Activated T-cell treated with anti-CD3 and anti-CD28 coated beads for 48 hours (primary cell): ENCODE measurements around the gene FOXP3.

Experiments
- DNase-seq: peaks from one replicate; pipeline ENCODE4 v3.0.0-alpha.2; 2020; ENCODE audit warnings: low read depth

Gene FOXP3

GRCh38 chrX:49273181-49273727, 8.7 kb upstream of the FOXP3 start:
- peak; percentile 33 for DNase-seq

DNA sequence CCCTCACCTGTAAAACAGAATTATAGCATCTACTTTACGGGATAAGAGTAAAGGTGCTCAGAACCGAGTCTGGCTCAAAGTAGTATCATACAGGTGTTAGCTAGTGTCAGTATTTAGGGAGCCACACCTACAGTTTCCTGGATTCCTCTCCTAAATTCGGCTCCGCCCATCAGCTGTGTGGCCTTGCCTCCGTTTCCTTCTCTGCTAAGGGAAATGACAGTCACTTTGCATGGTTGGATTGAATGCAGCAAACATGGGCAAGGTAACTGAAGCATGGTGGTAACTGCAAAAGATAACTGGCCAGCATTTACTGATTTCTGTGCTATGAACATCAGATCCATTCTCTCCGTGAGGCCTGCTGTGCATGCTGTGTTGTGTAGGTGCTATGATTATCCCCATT, 7.9 kb upstream of the FOXP3 start:
- no peak for DNase-seq

GRCh38 chrX:49271341-49271740, 6.8 kb upstream of the FOXP3 start:
- no peak for DNase-seq

GRCh38 chrX:49270249-49270921, 5.9 kb upstream of the FOXP3 start:
- no peak for DNase-seq

- no peak for DNase-seq
These were observed 5.3 kb upstream of the FOXP3 start, which contains the start of gene PPP1R3F for GRCh38 chrX:49269767-49270248. PPP1R3F (plus strand) TSS chrX:49269793; CDS start chrX:49269870, 77 bp downstream.

DNA sequence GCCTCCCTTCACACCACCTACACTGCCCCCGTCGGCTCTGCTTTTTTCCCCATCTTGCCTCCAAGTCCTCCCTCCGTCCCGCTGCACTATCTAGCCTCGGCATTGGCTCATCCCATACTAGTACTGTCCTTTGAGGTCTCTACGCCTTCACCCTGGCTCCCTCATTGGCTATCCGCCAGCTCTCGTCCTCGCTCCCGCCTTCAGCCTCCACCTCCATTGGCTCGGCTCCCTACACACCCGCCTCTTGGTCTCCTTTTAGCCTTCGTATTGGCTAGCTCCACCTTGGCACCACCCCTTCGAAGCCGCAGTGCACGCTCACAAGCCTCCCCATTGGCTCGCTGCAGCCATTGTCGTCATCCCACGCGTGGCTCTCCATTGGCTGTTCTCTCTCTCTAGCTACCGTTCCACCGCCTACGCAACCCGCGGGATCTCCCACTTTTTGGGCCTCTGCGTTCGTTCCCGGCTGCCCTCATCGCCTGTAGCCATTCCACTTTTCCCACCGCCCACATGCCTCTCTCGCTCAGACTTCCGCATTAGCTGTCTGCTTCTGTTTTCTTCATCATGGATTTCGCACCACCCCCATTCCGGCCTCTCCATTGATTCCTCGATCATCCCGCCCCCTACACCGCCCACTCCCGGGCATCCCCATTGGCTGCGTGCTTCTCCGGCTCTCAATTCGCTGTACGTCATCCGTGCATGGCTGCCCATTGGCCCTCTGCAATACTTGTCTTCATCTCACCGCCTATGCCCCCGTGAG, 4.7 kb upstream of the FOXP3 start:
- peak; percentile 88 for DNase-seq

DNA sequence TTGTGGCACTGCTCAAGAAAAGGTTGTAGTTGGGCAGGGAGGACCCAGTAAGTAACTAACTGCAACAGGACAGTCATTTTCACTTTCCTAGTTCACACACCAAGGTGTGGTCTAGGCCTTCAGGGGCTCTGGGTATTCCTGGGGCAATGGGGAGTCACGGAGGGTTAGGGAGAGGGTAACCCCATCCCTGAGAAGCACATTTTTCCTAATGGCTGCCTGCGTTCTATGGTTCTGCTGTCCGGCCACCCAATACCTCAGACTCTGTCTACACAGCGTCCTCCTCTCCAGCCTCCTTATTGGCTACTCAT, 4.1 kb upstream of the FOXP3 start:
- no peak for DNase-seq

GRCh38 chrX:49266523-49267445, 2.3 kb upstream of the FOXP3 start:
- DNase-seq: no peak

GRCh38 chrX:49263631-49264030, 879 bp downstream of the FOXP3 start:
- no peak for DNase-seq

GRCh38 chrX:49262603-49263002, 1.9 kb downstream of the FOXP3 start:
- DNase-seq: no peak

DNA sequence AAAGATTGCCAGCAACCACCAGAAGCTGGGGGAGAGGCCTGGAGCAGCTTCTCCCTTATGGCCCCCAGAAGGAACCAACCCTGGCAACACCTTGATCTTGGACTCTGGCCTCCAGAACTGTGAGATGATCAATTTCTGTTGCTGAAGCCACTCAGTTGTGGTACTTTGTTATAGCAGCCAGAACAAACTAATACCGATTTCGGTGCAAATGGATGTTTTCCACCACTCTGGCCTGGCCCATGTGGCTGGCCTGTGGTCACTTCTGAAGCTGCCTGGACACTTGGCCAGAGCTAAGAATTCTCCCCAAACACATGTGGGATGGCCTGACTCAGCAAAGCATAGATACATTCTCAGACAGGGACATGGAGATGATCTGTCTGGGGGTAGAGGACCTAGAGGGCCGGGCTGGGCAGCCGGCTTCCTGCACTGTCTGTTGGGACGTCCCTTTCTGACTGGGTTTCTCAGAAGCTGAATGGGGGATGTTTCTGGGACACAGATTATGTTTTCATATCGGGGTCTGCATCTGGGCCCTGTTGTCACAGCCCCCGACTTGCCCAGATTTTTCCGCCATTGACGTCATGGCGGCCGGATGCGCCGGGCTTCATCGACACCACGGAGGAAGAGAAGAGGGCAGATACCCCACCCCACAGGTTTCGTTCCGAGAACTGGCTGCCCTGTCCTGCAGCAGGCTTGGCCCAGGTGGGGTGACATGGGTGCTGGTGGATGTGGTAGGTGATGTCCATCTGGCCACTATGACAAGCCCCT, 4.1 kb downstream of the FOXP3 start:
- no peak for DNase-seq

DNA sequence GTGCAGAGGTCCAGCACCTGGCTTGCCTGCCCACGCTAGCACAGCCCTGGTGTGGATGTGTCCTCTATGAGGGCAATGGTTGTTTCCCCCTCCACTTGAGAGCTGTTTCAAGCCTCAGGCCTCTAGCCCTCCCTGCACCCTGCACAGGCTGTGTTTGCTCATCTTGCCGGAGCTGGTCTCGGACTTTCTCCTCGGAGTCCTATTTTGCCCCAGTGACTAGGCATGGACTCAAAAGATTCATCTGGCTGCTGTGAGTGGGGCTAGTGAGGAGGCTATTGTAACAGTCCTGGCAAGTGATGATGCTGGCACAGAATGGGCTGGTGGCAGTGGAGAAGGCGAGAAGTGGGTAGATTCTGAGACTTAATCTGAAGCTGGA, 5.8 kb downstream of the FOXP3 start:
- DNase-seq: no peak

- DNase-seq: no peak
These were observed 6.4 kb downstream of the FOXP3 start for GRCh38 chrX:49257846-49258748.

DNA sequence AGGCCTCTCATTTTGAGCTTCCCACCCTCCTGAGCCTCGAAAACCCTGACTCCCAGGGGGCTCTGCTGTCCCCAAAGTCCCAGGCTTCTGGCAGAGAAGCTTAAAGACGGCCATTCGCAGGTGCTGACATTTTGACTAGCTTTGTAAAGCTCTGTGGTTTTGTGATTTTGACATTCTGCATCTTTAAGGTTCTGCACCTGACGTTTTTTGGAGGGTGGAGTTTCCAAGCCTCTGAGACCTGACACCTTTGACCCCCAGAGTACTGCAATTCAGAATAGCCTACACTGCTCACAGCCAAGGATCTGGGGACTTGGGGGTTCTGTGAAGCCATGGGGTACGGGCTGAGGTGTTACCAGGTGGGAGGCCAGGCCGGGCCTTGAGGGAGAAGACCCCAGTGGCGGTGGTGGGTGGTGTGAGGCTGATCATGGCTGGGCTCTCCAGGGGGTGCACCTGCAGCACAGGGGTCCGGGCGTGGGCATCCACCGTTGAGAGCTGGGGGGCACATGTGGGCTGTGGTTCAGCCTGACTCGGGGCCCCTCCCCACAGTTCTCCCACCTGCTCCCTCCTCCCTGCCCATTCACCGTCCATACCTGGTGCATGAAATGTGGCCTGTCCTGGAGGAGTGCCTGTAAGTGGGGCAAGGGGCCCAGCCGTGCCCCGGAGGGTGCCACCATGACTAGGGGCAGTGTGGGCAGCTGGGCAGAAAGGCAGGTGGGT, 7.3 kb downstream of the FOXP3 start:
- DNase-seq: no peak

DNA sequence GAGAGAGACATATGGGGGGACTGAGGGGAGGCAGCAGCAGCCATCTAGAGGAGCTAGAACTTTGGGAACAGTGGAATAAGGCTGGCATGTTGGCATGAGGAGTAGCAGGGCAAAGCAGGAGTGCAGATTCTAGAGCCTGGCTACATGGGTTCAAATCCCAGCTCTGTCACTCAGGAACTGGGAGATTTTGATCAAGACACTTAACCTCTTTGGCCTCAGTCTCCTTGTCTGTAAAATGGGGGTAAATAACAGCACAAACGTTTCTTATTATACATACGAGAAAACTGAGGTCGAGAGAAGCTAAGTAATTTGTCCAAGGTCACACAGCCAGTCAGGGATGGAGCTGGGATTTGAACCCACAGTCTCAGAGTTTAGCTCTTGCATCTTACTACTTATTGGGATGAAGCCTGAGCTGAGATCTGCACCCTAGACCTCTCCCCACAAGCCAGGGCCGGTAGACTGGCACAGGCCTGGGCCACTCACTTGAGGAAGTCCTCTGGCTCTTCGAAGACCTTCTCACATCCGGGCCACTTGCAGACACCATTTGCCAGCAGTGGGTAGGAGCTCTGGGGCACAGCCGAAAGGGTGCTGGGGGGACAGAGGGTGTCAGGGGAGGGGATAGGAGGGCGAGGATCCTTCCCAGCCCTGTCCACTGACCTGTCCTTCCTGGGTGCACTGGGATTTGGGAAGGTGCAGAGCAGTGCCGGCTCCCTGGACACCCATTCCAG, 8.1 kb downstream of the FOXP3 start:
- DNase-seq: no peak

DNA sequence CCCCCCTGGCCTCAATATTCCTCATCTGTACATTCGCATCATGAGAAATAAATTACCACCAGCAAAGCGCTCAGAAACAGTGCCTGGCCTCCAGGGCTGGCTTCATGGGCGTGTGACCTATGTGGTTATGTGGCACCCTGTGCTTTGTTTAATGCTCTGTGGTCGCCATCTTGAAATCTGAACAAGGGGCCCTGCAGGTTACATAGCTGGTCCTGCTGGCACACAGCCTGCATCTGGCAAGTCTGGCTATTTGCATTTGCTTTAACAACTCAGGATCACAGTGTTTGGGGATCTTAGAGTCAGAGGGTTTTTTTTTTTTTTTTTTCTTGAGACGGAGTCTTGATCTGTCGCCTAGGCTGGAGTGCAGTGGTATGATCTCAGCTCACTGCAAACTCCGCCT, 9.9 kb downstream of the FOXP3 start:
- no peak for DNase-seq

GRCh38 chrX:49251325-49251724, 13.2 kb downstream of the FOXP3 start:
- DNase-seq: no peak

DNA sequence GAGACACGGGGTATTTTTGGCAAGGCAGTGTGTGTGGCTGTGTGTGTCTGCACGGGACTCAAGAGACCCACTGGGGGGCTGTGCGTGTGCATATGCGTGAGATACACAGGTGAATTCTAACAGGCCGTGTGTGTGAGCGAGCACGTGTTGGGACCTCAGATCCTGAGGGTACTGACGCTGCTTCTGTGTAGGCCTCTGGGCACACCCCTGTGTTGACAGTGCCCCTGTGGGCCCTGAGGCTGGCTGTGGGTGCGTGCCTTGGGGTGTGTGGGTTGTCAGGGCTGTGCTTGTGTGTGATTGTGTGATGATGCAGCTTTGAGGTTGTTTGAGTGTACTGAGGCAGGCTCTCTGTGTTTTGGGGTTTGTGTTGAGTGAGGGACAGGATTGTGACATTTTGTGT, 13.9 kb downstream of the FOXP3 start:
- no peak for DNase-seq

- DNase-seq: no peak
These were observed 14.4 kb downstream of the FOXP3 start for GRCh38 chrX:49250066-49250465.
